ENCODE results near the gene CFAP92. TPM values are rescaled to one million over a fixed set of nuclear protein-coding genes. Genes with fewer than 3 reads are reported as not detected.

CFAP92 gene
- total RNA-seq, 1 experiment from 2014 or later, result 0.92 TPM

GRCh38 chr3:128975276-128975675 is 18.6 kb downstream of the CFAP92 start:
- Mint-ChIP-seq H3K27ac (no peak overlapping the region), H3K4me1 (no peaks in the 10 kb centered on the region), H3K4me3 (no peak overlapping the region), H3K27me3 (ENCODE audit: low read depth) (peaks cover 5% of the 10 kb centered on the region), H3K9me3 (no peaks in the 10 kb centered on the region), H3K36me3 (ENCODE audit: insufficient read depth in 1 of 3, low read depth in 3 of 3) (no peaks in the 10 kb centered on the region)
- H3K79me1 ChIP-seq (ENCODE audit: insufficient read depth, low read depth, low read length, poor library complexity, severe bottlenecking), result no peaks in the 10 kb centered on the region
- no peaks in the 10 kb centered on the region for H4K20me1 ChIP-seq (ENCODE audit: control insufficient read depth, insufficient read depth, insufficient read length)
- no peak overlapping the region for H3K23ac ChIP-seq (ENCODE audit: insufficient read length, low read depth, low read length)
- no peak overlapping the region for H2AFZ ChIP-seq (ENCODE audit: low read length)
- 100% methylated on average over 1 of the region's 1 CpG for whole genome bisulfite sequencing (ENCODE audit: extremely low coverage, insufficient read length, low lambda C conversion rate)
- H3K23me2 ChIP-seq (ENCODE audit: insufficient read length, low read depth, low read length, poor library complexity, severe bottlenecking), result no peaks in the 10 kb centered on the region
- no peak overlapping the region for H2BK12ac ChIP-seq (ENCODE audit: insufficient read length, low read depth, low read length)
- H4K5ac ChIP-seq (ENCODE audit: insufficient read length, low read depth, low read length), result no peak overlapping the region
- no peak overlapping the region for H3K4me2 ChIP-seq (ENCODE audit: insufficient read depth, insufficient read length, low read length)
- no peak overlapping the region for H4K8ac ChIP-seq (replicated peaks; ENCODE audit: insufficient read length, low read depth, low read length)
- H2BK20ac ChIP-seq (ENCODE audit: low read depth, low read length, poor library complexity, severe bottlenecking), result no peak overlapping the region
- no peak overlapping the region for H3K14ac ChIP-seq (ENCODE audit: insufficient read depth, low read length)
- H3K18ac ChIP-seq (ENCODE audit: insufficient read length, low read depth, low read length), result no peak overlapping the region
- H3K4ac ChIP-seq (ENCODE audit: low read depth, low read length), result no peak overlapping the region
- TF ChIP-seq, protein P1, sequence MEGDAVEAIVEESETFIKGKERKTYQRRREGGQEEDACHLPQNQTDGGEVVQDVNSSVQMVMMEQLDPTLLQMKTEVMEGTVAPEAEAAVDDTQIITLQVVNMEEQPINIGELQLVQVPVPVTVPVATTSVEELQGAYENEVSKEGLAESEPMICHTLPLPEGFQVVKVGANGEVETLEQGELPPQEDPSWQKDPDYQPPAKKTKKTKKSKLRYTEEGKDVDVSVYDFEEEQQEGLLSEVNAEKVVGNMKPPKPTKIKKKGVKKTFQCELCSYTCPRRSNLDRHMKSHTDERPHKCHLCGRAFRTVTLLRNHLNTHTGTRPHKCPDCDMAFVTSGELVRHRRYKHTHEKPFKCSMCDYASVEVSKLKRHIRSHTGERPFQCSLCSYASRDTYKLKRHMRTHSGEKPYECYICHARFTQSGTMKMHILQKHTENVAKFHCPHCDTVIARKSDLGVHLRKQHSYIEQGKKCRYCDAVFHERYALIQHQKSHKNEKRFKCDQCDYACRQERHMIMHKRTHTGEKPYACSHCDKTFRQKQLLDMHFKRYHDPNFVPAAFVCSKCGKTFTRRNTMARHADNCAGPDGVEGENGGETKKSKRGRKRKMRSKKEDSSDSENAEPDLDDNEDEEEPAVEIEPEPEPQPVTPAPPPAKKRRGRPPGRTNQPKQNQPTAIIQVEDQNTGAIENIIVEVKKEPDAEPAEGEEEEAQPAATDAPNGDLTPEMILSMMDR (conservative IDR thresholded peaks at IDR 0.05), result no peak
- no peak overlapping the region for H2BK5ac ChIP-seq (ENCODE audit: insufficient read length, low read length)
- H3K9ac ChIP-seq (ENCODE audit: extremely low read depth, insufficient read length, low read length), result no peak overlapping the region
- H3K4me1 ChIP-seq (ENCODE audit: insufficient read depth, low read length), result no peaks in the 10 kb centered on the region
- no peak overlapping the region for H2BK15ac ChIP-seq (ENCODE audit: low read depth, low read length)
- no peaks in the 10 kb centered on the region for H3K79me2 ChIP-seq (ENCODE audit: insufficient read depth, low read length)
- no peak overlapping the region for H3K56ac ChIP-seq (ENCODE audit: insufficient read length, low read depth, low read length)
- no peaks in the 10 kb centered on the region; the same call in 1 of the 2 replicates for H3K27me3 ChIP-seq (ENCODE audit: insufficient read depth, low read length)
- no peak overlapping the region for H2AK5ac ChIP-seq (ENCODE audit: insufficient read length, low read length)
- no peak overlapping the region for H3T11ph ChIP-seq (ENCODE audit: low read length)
- H4K91ac ChIP-seq (ENCODE audit: insufficient read length, low read depth, low read length), result no peak overlapping the region
- DNase-seq, result no peak
- H2BK120ac ChIP-seq (ENCODE audit: low read depth, low read length, poor library complexity, severe bottlenecking), result no peak overlapping the region
- H3K27ac ChIP-seq (ENCODE audit: insufficient read length, low read depth, low read length), result no peak overlapping the region
- no peaks in the 10 kb centered on the region for H3K9me3 ChIP-seq (ENCODE audit: control insufficient read depth, low read depth, low read length)
